ENCODE data around the gene DISP3. TPM values are rescaled to one million over a fixed set of nuclear protein-coding genes. Genes with fewer than 3 reads are reported as not detected.

The DISP3 gene
- total and polyA plus RNA-seq, 12 donors, result 0.04 to 2.8 (median 0.41) TPM; not detected in 1

DNA sequence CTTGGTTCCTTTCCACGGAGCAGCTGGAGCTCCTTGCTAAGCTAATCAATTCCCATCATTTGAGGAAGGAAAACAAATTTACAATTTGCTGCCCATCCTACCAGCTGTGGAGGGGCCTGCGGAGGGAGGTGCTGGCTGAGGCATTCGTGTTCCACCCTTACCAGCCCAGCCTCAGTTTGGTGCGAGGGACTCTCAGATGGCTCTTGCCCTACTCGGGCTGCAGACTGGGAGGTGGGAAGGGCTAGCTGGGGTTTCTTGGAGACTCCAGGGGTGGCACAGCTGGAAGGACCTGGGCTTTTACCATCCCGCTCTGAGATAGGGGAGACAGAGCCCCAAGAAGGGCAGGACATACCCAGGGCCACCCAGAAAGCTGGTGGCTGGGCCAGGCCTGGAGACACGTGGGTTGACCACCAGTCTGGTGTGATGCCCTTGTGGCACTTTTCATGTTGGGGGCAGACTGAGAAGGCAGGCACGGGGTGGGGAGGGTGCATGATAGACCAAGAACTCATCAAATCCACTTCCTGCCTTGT lies 17.7 kb downstream of the DISP3 start:
- no peak for DNase-seq
- Histone ChIP-seq H3K4me1 (replicated peaks in 1 of 2) (no peaks in the 10 kb centered on the region), H3K27me3 (peaks cover 8% of the 10 kb centered on the region), H3K4me3 (no peak overlapping the region), H3K36me3 (replicated peaks in 1 of 2) (no peaks in the 10 kb centered on the region), H3K9me3 (replicated peaks in 1 of 3) (no peaks in the 10 kb centered on the region), H3K27ac (no peak overlapping the region)
- 70 to 84% (median 77%) methylated on average over 5 to 8 of the region's 8 CpGs for WGBS, 4 donors
- intact Hi-C loops (cut with DNase I), result no loop called here
- TF ChIP-seq POLR2A (IDR thresholded peaks at IDR 0.05), result no peak
- TF ChIP-seq, protein P1, sequence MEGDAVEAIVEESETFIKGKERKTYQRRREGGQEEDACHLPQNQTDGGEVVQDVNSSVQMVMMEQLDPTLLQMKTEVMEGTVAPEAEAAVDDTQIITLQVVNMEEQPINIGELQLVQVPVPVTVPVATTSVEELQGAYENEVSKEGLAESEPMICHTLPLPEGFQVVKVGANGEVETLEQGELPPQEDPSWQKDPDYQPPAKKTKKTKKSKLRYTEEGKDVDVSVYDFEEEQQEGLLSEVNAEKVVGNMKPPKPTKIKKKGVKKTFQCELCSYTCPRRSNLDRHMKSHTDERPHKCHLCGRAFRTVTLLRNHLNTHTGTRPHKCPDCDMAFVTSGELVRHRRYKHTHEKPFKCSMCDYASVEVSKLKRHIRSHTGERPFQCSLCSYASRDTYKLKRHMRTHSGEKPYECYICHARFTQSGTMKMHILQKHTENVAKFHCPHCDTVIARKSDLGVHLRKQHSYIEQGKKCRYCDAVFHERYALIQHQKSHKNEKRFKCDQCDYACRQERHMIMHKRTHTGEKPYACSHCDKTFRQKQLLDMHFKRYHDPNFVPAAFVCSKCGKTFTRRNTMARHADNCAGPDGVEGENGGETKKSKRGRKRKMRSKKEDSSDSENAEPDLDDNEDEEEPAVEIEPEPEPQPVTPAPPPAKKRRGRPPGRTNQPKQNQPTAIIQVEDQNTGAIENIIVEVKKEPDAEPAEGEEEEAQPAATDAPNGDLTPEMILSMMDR (IDR thresholded peaks at IDR 0.05), result no peak

DNA sequence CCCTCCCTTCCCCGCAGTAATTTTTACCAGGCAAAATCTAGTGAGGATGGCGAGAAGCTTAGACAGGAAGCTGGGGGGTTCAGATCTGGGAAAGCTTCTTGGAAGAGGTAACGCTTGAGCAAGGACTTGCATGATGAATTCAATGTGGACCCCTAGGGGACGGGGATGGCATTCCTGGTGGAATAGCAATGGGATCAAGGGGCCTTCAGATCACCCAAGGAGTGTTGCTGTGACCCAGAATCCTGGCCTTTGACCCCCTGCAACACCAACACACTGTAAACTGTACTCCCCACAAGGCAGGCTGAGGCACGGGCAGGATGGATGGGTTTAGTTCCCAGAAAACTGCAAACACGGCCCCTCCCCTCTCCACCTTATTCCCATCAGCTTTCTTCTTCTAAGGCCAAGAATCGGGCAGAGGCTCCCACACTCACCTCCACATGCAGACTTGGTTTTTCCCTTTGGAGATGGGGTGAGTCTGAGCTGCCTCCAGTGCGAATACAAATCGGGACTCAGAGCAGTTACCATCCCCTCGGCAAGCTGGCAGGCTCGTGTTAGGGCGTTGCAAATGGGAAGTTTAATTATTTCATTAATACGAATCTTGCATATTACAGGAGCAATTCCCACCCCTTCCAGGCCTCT lies 20.1 kb downstream of the DISP3 start:
- TF ChIP-seq, protein P1 (IDR thresholded peaks at IDR 0.05), result no peak
- TF ChIP-seq POLR2A (IDR thresholded peaks at IDR 0.05), result no peak
- Histone ChIP-seq H3K27ac (no peak overlapping the region), H3K4me1 (replicated peaks in 1 of 2) (no peaks in the 10 kb centered on the region), H3K4me3 (no peak overlapping the region), H3K27me3 (peaks cover 8% of the 10 kb centered on the region), H3K9me3 (replicated peaks in 1 of 3) (no peaks in the 10 kb centered on the region), H3K36me3 (replicated peaks in 1 of 2) (no peaks in the 10 kb centered on the region)
- WGBS, 4 donors, result 54 to 72% (median 62%) methylated on average over 13 of the region's 13 CpGs
- intact Hi-C loops (cut with DNase I), result no loop called here
- no peak for DNase-seq

DNA sequence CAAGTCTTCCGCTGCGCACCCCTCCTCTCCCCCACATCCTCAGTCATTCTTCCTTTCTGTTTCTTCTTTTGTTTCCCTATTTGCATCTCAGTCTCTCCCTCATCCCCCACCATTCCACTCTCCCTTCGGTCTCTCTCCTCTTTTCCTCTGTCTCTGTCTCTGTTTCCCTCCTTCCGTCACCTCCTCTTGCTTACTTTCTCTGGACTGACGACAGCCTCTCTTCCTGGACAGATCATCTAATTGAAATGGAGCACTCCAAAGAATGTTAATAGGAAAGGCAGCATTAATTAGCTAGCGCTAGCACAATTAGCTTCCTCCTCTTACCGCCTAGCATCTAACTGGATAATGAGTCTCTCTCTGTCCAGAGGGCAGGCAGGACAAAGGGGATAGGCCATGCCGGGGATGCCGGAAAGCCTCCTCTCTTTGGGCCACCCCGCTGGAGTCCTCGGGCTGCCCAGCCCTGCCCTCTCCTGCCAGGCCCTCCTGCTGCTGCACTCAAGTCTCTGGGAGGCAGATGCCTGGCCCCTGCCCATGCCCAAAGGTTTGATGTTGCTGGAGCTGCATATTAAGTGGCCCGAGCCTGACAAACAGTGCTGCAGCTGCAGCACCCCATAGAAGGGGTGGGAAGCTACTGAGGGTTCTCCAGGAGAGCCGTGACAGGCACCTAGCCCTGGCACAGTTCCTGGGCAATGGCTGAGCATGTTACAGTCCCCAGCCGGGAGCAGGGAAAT lies 20.8 kb downstream of the DISP3 start:
- WGBS, 4 donors, result 62 to 72% (median 67%) methylated on average over 11 to 14 of the region's 14 CpGs
- Histone ChIP-seq H3K27ac (no peak overlapping the region), H3K27me3 (peaks cover 8% of the 10 kb centered on the region), H3K9me3 (replicated peaks in 1 of 3) (peaks cover 0 to under 1% (median 0%) of the 10 kb centered on the region in 3 donors), H3K4me3 (no peak overlapping the region), H3K36me3 (replicated peaks in 1 of 2) (no peaks in the 10 kb centered on the region), H3K4me1 (replicated peaks in 1 of 2) (no peaks in the 10 kb centered on the region)
- DNase-seq, result no peak
- TF ChIP-seq, protein P1 (IDR thresholded peaks at IDR 0.05), result no peak
- TF ChIP-seq POLR2A (IDR thresholded peaks at IDR 0.05), result no peak
- intact Hi-C loops (cut with DNase I), result no loop called here

DNA sequence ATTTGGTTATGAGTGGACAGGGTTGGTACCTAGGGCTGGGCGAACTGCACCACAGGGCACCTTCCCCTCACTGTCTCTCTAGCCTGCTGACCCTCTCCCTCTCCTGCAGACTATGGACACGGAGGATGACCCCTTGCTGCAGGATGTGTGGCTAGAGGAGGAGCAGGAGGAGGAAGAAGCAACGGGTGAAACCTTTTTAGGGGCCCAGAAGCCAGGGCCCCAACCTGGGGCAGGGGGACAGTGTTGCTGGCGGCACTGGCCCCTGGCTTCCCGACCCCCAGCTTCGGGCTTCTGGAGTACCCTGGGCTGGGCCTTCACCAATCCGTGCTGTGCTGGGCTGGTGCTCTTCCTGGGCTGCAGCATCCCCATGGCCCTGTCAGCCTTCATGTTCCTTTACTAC lies 21.9 kb downstream of the DISP3 start:
- H3K27me3 ChIP-seq, result peaks cover 8% of the 10 kb centered on the region
- H3K4me3 ChIP-seq, result no peak overlapping the region
- no peaks in the 10 kb centered on the region for H3K4me1 ChIP-seq (replicated peaks in 1 of 2)
- WGBS, 4 donors, result 78 to 89% (median 83%) methylated on average over 6 to 7 of the region's 7 CpGs
- TF ChIP-seq, protein P1 (IDR thresholded peaks at IDR 0.05), result no peak
- TF ChIP-seq POLR2A (IDR thresholded peaks at IDR 0.05), result no peak
- intact Hi-C loops (cut with DNase I), result no loop called here
- H3K36me3 ChIP-seq (replicated peaks in 1 of 2), result no peaks in the 10 kb centered on the region
- DNase-seq, result no peak
- peaks cover 0 to 11% (median under 1%) of the 10 kb centered on the region in 3 donors for H3K9me3 ChIP-seq (replicated peaks in 1 of 3)
- H3K27ac ChIP-seq, result no peak overlapping the region
